Right lung (tissue), 10 donors: ENCODE measurements around the gene SPATA31A7. TPM values are rescaled to one million over a fixed set of nuclear protein-coding genes. Genes with fewer than 3 reads are reported as not detected.
"Not testable (repeated sequence)": the region's sequence is repeated elsewhere in the genome, so short reads cannot be mapped to it uniquely, and the experiment has no call there.

ENCODE experiments used
- DNase-seq, 2 donors: peaks; one replicate each; pipeline ENCODE4 v3.0.0-alpha.2; 2013
- long read RNA-seq, 8 donors: transcript quantifications; one replicate each; lab custom pipeline, GENCODE V29; 2026
- polyA plus RNA-seq, 5 donors: library from polyadenylated mRNA; unstranded; fragments of 120-200 nt; gene quantifications; one replicate each; pipeline versions ENCODE4 v1.2.1 to v1.2.3, GENCODE V29; 2013; ENCODE audit warnings: inconsistent platforms in 1 of 5, low replicate concordance in 1 of 5; ENCODE audit not compliant: insufficient read length in 5 of 5, insufficient read depth in 1 of 5

Gene SPATA31A7
- not detected for polyA plus RNA-seq
- long read RNA-seq, donor 1: 0 reads
- long read RNA-seq, donor 2: 0 reads
- long read RNA-seq, donor 3: 0 reads
- long read RNA-seq, donor 4: 0 reads
- long read RNA-seq, donor 5: 0 reads
- long read RNA-seq, donor 6: 0 reads
- long read RNA-seq, donor 7: 0 reads
- long read RNA-seq, donor 8: 0 reads

DNA sequence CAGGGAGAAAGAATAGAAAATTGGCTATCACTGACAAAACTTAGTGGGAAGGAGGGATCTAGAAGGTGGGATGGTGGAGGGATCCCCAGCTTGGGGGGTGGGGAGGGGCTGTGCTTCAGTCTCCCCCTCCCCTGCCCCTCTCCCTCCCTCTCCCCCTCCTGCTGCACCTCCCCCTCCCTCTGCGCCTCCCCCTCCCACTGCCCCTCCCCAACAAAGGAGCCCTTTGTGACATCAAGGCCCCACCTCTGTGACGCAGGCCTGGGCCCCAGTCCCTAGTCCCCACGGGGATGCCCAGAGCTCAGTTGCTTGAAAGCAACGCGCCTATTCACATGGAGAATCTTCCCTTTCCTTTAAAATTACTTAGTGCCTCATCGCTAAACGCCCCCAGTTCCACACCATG is at the start of gene SPATA31A7:
TSS of gene SPATA31A7 (plus strand) at position 301 of the 400 bp plus-strand sequence. CDS start at position 330, 29 bp downstream.
- not testable (repeated sequence) for DNase-seq

DNA sequence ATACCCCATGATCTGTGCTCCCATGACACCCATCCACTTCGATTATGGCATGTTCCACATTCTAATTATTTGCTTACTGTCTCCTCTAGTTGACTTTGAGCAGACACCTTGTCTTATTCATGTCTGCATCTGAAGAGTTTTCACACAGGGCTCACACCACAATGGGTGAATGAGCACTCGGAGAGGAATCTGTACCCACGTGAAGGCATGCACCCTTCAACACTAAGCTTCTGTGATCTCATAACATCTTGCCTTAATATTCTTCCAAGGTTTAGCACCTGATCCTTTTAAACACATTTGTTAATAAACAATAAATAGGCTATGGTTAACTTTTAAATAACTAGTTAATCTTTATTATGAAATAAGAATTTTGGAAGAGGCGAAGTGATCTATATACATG is 36.6 kb downstream of the SPATA31A7 start:
- not testable (repeated sequence) for DNase-seq
